Nucleus accumbens (tissue), 56 donors: Measurements from ENCODE around the gene WSB2.
"Not testable (repeated sequence)": the region's sequence is repeated elsewhere in the genome, so short reads cannot be mapped to it uniquely, and the experiment has no call there.

Experiments used
- DNase-seq, 56 donors: peaks; one replicate each; lab custom pipeline; 2025; lab: John Stamatoyannopoulos, UW

The WSB2 gene

DNA sequence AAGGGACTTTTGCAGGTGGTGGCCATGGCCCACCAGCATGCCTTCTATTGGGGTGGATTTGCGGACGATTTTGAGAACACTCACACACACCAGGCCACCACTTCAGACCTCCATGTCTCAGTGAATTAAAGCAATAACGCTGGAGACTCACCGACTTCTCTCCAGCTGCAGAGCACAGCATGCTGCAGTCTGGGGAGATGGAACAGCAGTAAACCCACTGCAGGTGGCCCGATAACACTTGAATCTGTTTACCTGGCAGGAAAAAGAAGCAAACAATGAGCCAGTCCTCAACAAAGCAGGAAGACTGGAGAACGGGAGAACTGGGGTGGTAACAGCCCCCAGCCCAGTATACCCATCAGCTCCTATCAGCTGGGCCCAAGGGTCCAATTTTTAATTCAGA, 22.8 kb downstream of the WSB2 start:
- DNase-seq = no peak

- DNase-seq = no peak
Observed at GRCh38 chr12:118036672-118037411, 24.1 kb downstream of the WSB2 start.

GRCh38 chr12:118035190-118036041, 25.6 kb downstream of the WSB2 start:
- peak in 8 of 56 donors; percentile 3 to 25 (median 13) for DNase-seq

GRCh38 chr12:118034429-118035189, 26.4 kb downstream of the WSB2 start:
- DNase-seq = peak in 9 of 56 donors; percentile 9 to 26 (median 17)

DNA sequence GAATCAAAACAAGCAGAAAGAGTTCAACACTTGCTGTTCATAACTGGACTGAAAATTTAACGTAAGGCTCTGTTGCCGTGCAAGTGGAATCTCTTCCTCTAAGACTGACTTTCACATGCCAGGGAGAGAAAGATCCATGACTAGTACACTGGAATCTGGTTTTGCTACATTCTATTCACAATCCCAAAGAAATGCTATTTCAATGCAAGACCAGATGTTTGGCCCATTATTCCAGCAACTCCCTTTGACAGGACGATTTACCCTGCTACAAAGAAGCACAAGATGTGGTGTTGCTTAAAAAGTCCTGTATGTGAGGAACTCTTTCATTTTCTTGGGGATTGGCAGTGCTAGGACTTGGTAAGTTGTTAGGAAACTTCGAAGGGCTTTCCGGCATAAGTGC, 27.1 kb downstream of the WSB2 start:
- DNase-seq = no peak

DNA sequence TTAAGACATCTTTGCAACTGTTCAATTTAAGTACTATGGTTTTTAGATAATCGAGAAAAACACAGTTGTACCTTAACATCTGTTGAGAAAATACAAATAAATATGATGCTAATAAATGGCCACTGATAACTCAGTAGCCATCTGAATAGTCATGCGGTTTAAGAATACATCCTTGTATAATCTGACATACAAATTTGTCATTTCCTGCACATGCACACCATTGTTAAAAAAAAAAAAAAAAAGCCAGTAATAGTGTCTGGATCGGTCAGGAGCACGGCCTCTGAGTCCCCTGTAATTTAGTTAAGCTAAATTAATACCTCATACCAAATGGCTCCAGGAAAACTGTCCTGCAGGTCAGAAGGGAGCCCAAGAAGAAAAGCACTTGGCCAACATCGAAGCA, 27.7 kb downstream of the WSB2 start:
- DNase-seq = no peak

DNA sequence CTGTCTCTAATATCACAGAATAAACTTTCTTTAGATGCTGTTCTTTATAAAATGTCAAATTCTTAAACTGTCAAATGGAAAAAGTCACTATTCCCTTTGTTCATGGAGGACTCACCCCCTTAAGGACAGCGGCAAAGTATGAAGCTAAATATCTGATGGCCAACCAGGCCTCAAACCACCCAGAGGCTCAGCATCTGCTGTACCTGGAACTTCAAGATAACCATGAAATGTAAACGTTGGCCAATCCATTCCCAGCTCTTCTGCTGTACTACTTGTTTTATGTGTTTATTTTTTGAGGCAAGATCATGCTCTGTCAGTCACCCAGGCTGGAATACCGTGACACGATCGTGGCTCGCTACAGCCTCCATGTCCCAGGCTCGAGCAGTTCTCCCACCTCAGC, 28.8 kb downstream of the WSB2 start:
- no peak for DNase-seq

- no peak for DNase-seq
Observed at GRCh38 chr12:118029166-118029565, 31.8 kb downstream of the WSB2 start.

GRCh38 chr12:118025168-118025567, 35.8 kb downstream of the WSB2 start:
- DNase-seq = peak in 7 of 56 donors; percentile 1 to 17 (median 8)

DNA sequence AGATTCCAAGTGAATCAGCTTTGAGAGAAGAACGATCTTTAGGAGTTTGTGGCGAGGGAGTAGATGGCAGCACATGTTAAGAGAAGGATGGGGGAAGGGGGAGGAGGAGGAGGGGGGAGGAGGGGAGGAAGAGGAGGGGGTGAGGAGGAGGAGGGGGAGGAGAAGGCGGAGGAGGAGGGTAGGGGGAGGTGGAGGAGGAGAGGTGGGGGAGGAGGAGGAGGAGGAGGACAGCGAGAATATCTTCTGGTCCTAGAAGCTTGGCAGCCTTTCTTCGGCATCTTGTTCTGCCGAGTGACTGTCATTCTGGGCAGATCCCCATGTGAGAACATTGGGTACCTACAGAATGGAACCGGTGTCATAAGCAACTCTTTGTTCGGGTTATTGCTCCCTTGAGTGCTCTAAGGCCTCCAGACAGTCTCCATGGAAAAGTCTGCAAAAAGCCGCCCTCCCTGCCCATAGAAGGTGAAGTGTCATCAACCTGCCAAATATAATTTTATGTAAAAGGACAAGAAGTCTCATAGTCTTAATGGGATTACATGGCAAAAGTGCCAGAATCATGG, 37.6 kb downstream of the WSB2 start:
- peak in 2 of 56 donors; percentile 6 to 8 for DNase-seq

- DNase-seq = no peak
Observed at GRCh38 chr12:118022728-118023109, 38.3 kb downstream of the WSB2 start.

DNA sequence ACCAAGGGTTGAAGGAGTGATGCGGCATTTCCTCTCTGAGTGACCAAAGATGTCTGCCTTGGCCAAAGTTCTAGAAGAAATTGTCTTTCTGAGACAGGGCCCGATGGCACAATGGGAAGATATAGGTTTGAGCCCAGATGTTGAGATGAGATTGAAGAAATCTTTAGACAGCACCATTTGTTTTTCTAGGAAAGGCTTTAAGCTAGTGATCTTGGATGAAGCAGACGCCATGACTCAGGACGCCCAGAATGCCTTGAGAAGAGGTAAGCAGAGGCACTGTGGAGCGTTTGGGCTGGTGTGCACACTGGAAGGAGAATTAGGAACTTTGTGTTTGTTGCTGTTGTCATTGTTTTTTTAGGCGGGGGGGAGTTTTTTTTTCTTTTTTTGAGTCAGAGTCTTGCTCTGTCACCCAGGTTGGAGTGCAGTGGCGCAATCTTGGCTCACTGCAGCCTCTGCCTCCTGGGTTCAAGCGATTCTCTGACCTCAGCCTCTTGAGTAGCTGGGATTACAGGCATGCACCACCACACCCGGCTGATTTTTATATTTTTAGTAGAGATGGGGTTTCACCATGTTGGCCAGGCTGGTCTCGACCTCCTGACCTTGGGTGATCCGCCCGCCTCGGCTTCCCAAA, 38.8 kb downstream of the WSB2 start:
- DNase-seq = not testable (repeated sequence)

DNA sequence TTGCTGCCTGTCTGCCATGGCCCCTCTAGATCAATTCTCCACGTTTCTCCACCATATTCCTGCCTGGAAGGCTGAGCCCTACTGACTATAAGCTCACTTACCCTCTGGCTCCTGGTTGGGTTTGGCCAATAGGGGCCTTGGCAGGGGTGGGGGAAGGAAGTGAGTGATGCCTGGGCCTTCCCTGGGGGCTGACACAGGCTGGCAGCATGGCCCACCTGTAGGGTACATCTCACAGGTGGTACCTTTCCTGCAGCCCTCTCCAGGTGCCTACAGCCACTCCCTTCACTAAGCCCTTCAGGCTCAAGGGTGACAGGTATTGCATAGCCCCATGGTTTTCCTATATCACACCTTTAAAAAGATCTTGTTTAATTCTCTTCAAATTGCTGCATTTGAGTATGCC, 40.9 kb downstream of the WSB2 start:
- DNase-seq = no peak

GRCh38 chr12:118017926-118018325, 43.1 kb downstream of the WSB2 start:
- no peak for DNase-seq

DNA sequence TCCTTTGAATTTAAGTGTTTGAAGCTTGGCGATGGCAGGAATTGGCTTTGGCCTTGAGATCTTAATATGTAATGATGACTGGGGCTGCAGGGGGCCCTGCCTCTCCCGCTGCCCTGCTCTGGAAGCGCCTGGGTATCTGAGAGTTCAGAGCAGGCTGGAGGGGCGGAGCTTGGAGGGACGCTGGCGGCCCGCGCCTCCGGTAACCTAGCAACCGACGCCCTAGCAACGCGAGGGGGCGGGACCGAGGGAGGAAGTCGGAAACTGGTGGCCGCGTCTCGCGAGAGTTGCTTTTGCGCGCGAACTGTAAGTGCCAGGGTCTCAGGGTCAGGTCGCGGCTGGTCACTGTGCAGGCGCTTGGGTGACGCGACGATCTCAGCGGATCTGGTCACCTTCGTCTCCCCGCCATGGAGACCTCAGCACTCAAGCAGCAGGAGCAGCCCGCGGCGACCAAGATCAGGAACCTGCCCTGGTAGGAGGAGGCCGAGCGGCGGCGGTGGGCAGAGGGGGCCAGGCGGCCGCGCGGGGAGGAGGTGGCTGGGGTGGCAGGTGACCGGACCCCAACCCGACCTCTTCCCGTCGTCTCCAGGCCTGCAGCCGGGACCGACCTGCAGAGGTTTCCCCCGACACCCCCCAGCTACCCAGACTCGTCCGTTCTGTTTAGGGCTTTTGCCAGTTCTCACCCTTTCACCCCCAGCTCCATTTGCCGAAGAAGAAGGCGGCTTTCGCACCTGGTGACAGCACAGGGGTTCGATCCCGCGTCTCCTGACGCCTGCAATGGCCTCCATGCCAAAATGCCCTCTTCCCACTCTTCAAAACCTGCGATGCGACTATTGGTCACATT, 44.3 kb downstream of the WSB2 start, which contains the start of gene RFC5:
RFC5 (plus strand) TSS at position 280 of the 841 bp plus-strand sequence; CDS start at position 405, 125 bp downstream.
- peak; percentile 24 to 97 (median 91) for DNase-seq

- no peak for DNase-seq
Observed at GRCh38 chr12:118015944-118016343, 45.0 kb downstream of the WSB2 start.

- DNase-seq = no peak
Observed at GRCh38 chr12:118015306-118015705, 45.7 kb downstream of the WSB2 start.

- DNase-seq = no peak
Observed at GRCh38 chr12:118013283-118013682, 47.7 kb downstream of the WSB2 start.

GRCh38 chr12:118011961-118012360, 49.0 kb downstream of the WSB2 start:
- no peak for DNase-seq
